A549 (cell line): Measurements from ENCODE around the gene EPS15. TPM values are rescaled to one million over a fixed set of nuclear protein-coding genes. Genes with fewer than 3 reads are reported as not detected.
A peak's percentile ranks its signal among the peaks of the same experiment; 100 is the strongest.

Source experiments
- ATAC-seq, 2 experiments: fragments of 200-7000 bp in 1 of 2; fragments of >200 bp in 1 of 2; cut with Nextera tagmentation in 1 of 2; cut with Tn5 transposase in 1 of 2; 3 replicates each; pipeline versions ENCODE4 v1.8.0 to v1.9.1; 2018 to 2020; ENCODE audit warnings: mild to moderate bottlenecking in 1 of 2, moderate library complexity in 1 of 2
- CTCF ChIA-PET: fragments of 300-600 bp; sonication (Branson Sonifier 250); formaldehyde crosslinking; extraction: SDS; loops from one replicate; lab custom pipeline; 2021; ENCODE audit warnings: antibody characterized with exemption, inconsistent platforms; lab: Yijun Ruan, JAX
- POLR2A ChIA-PET: fragments of 350-600 bp; formaldehyde crosslinking; extraction: SDS; loops from one replicate; lab custom pipeline; 2021; ENCODE audit warnings: antibody characterized with exemption, inconsistent platforms; lab: Yijun Ruan, JAX
- DNase-seq, 2 experiments: peaks; one replicate each; pipeline versions ENCODE4 v3.0.0 to v3.0.0-alpha.2; 2011 to 2016; ENCODE audit warnings: low read depth in 1 of 2, low spot score in 1 of 2
- FAIRE-seq: peaks from 2 replicates; lab custom pipeline; 2011; peaks lifted over from hg19 to GRCh38; lab: Jason Lieb, UNC
- H3K27ac ChIP-seq, 2 experiments: fragments of >200 bp; sonication (Bioruptor Twin); formaldehyde crosslinking; 3 replicates each; pipeline ENCODE4 v1.5.1; 2016 to 2017
- H3K4me1 ChIP-seq: fragments of >200 bp; sonication (Bioruptor Twin); formaldehyde crosslinking; 3 replicates; pipeline ENCODE4 v1.6.1; 2016
- H3K4me2 ChIP-seq: fragments of >200 bp; sonication (Bioruptor Twin); formaldehyde crosslinking; 3 replicates; pipeline ENCODE4 v1.6.1; 2016
- H3K4me3 ChIP-seq: fragments of >200 bp; sonication (Bioruptor Twin); formaldehyde crosslinking; 3 replicates; pipeline ENCODE4 v1.5.1; 2016
- H3K9me3 ChIP-seq: fragments of >200 bp; sonication (Bioruptor Twin); formaldehyde crosslinking; 3 replicates; pipeline ENCODE4 v1.6.1; 2016
- CEBPB ChIP-seq, 2 experiments: fragments of >200 bp in 1 of 2; sonication (Bioruptor Twin) in 1 of 2; formaldehyde crosslinking in 1 of 2; IDR thresholded peaks; 2 replicates each; pipeline ENCODE4 v1.6.1; 2012 to 2016
- ESRRA ChIP-seq: fragments of 150-350 bp; IDR thresholded peaks from 2 replicates; pipeline ENCODE4 v1.6.1; 2014; ENCODE audit warnings: mild to moderate bottlenecking, low read length, borderline replicate concordance
- FOXS1 ChIP-seq: fragments of 250-450 bp; sonication (Bioruptor Pico); IDR thresholded peaks from 2 replicates; pipeline ENCODE4 v1.5.0; 2020; ENCODE audit warnings: mild to moderate bottlenecking, moderate library complexity
- GATA3 ChIP-seq: IDR thresholded peaks from 2 replicates; pipeline ENCODE4 v1.6.1; 2012; ENCODE audit warnings: borderline replicate concordance
- HES2 ChIP-seq: fragments of >200 bp; sonication (Bioruptor Twin); formaldehyde crosslinking; IDR thresholded peaks from 2 replicates; pipeline ENCODE4 v1.6.1; 2016
- HEYL ChIP-seq: fragments of 250-450 bp; sonication (Bioruptor Pico); IDR thresholded peaks from 2 replicates; pipeline ENCODE4 v1.8.0; 2021; ENCODE audit warnings: mild to moderate bottlenecking, moderate library complexity
- JUN ChIP-seq, 2 experiments: fragments of >200 bp; sonication (Bioruptor Twin); formaldehyde crosslinking; IDR thresholded peaks; 2 replicates in 1 of 2; 3 replicates in 1 of 2; pipeline ENCODE4 v1.6.1; 2016 to 2017
- JUNB ChIP-seq: fragments of >200 bp; sonication (Bioruptor Twin); formaldehyde crosslinking; IDR thresholded peaks from 2 replicates; pipeline ENCODE4 v1.6.1; 2016
- KDM5A ChIP-seq: fragments of 200-600 bp; sonication (generic); IDR thresholded peaks from 2 replicates; pipeline ENCODE4 v1.6.1; 2016; ENCODE audit warnings: antibody characterized with exemption, mild to moderate bottlenecking
- MAZ ChIP-seq: fragments of 150-350 bp; IDR thresholded peaks from 2 replicates; pipeline ENCODE4 v1.6.1; 2014; ENCODE audit warnings: antibody characterized with exemption, low read depth, low read length, borderline replicate concordance
- NR3C1 ChIP-seq: fragments of >200 bp; sonication (Bioruptor Twin); formaldehyde crosslinking; IDR thresholded peaks from 3 replicates; pipeline ENCODE4 v1.6.1; 2017
- PHF8 ChIP-seq: fragments of 200-600 bp; sonication (generic); IDR thresholded peaks from 2 replicates; pipeline ENCODE4 v1.6.1; 2016; ENCODE audit warnings: low read depth, mild to moderate bottlenecking, antibody characterized with exemption, moderate library complexity, borderline replicate concordance
- POLR2AphosphoS2 ChIP-seq: conservative IDR thresholded peaks from 2 replicates; pipeline ENCODE4 v1.6.1; 2012; ENCODE audit warnings: low read length, improper control_type of control experiment, inconsistent platforms
- RAD21 ChIP-seq, 2 experiments: fragments of >200 bp in 1 of 2; sonication (Bioruptor Twin) in 1 of 2; formaldehyde crosslinking in 1 of 2; IDR thresholded peaks in 1 of 2; conservative IDR thresholded peaks in 1 of 2; 2 replicates in 1 of 2; 3 replicates in 1 of 2; pipeline ENCODE4 v1.6.1; 2012 to 2018; ENCODE audit warnings: inconsistent platforms in 1 of 2
- RNF2 ChIP-seq: fragments of 200-600 bp; sonication (generic); IDR thresholded peaks from 2 replicates; pipeline ENCODE4 v1.6.1; 2016; ENCODE audit warnings: low read depth, mild to moderate bottlenecking, antibody characterized with exemption, moderate library complexity, borderline replicate concordance
- SMC3 ChIP-seq: fragments of >200 bp; sonication (Bioruptor Twin); formaldehyde crosslinking; IDR thresholded peaks from 3 replicates; pipeline ENCODE4 v1.6.1; 2018; ENCODE audit warnings: inconsistent platforms
- TFCP2L1 ChIP-seq: fragments of 250-450 bp; sonication (Bioruptor Pico); IDR thresholded peaks from 2 replicates; pipeline ENCODE4 v1.5.0; 2021; ENCODE audit warnings: mild to moderate bottlenecking
- TP53 ChIP-seq: fragments of 250-450 bp; sonication (Bioruptor Pico); IDR thresholded peaks from 2 replicates; pipeline ENCODE4 v1.5.0; 2021; ENCODE audit warnings: mild to moderate bottlenecking, moderate library complexity
- ZFP36 ChIP-seq: fragments of 450-650 bp; IDR thresholded peaks from 2 replicates; pipeline ENCODE4 v1.6.1; 2014; ENCODE audit warnings: borderline replicate concordance; ENCODE audit not compliant: partially characterized antibody
- WGBS: methylation state at CpG from one replicate; pipeline ENCODE4 v1.1.6; 2017; ENCODE audit errors: missing lambda C conversion rate; 5-methylcytosine and 5-hydroxymethylcytosine counted together
- polyA plus RNA-seq, 4 experiments: library from polyadenylated mRNA; depleted of rRNA in 3 of 4; stranded (reverse); fragments of >200 nt; fragmentation: RNase III in 1 of 4; extraction: RNeasy Plus Mini Kit Qiagen cat#74134 plus additional on column Dnase treatment in 1 of 4; gene quantifications; 2 replicates in 3 of 4; 3 replicates in 1 of 4; pipeline ENCODE4 v1.2.3, GENCODE V29; 2011 to 2017
- TF ChIP-seq, protein P1 (sequence below): fragments of >200 bp; sonication (Bioruptor Twin); formaldehyde crosslinking; IDR thresholded peaks from 3 replicates; pipeline ENCODE4 v1.6.1; 2016
- TF ChIP-seq, protein P2 (sequence below): IDR thresholded peaks from 2 replicates; pipeline ENCODE4 v1.6.1; 2012
- TF ChIP-seq, protein P3 (sequence below): IDR thresholded peaks from 2 replicates; pipeline ENCODE4 v1.6.1; 2012
- TF ChIP-seq, protein P4 (sequence below): fragments of >200 bp; sonication (Bioruptor Twin); formaldehyde crosslinking; IDR thresholded peaks from 3 replicates; pipeline ENCODE4 v1.5.1; 2016

EPS15 gene
- polyA plus RNA-seq, 2 of the 4 experiments (the other 2 are of a cell fraction) = 10.9 to 35.4 TPM

GRCh38 chr1:51537568-51537967, 18.5 kb upstream of the EPS15 start (continued):
- TF ChIP-seq, protein P1, sequence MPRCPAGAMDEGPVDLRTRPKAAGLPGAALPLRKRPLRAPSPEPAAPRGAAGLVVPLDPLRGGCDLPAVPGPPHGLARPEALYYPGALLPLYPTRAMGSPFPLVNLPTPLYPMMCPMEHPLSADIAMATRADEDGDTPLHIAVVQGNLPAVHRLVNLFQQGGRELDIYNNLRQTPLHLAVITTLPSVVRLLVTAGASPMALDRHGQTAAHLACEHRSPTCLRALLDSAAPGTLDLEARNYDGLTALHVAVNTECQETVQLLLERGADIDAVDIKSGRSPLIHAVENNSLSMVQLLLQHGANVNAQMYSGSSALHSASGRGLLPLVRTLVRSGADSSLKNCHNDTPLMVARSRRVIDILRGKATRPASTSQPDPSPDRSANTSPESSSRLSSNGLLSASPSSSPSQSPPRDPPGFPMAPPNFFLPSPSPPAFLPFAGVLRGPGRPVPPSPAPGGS = no peak
- TF ChIP-seq, protein P2, sequence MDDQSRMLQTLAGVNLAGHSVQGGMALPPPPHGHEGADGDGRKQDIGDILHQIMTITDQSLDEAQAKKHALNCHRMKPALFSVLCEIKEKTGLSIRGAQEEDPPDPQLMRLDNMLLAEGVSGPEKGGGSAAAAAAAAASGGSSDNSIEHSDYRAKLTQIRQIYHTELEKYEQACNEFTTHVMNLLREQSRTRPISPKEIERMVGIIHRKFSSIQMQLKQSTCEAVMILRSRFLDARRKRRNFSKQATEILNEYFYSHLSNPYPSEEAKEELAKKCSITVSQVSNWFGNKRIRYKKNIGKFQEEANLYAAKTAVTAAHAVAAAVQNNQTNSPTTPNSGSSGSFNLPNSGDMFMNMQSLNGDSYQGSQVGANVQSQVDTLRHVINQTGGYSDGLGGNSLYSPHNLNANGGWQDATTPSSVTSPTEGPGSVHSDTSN = no peak
- TF ChIP-seq TP53 (no peak), KDM5A (no peak)
- TF ChIP-seq, protein P3, sequence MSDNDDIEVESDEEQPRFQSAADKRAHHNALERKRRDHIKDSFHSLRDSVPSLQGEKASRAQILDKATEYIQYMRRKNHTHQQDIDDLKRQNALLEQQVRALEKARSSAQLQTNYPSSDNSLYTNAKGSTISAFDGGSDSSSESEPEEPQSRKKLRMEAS = no peak

DNA sequence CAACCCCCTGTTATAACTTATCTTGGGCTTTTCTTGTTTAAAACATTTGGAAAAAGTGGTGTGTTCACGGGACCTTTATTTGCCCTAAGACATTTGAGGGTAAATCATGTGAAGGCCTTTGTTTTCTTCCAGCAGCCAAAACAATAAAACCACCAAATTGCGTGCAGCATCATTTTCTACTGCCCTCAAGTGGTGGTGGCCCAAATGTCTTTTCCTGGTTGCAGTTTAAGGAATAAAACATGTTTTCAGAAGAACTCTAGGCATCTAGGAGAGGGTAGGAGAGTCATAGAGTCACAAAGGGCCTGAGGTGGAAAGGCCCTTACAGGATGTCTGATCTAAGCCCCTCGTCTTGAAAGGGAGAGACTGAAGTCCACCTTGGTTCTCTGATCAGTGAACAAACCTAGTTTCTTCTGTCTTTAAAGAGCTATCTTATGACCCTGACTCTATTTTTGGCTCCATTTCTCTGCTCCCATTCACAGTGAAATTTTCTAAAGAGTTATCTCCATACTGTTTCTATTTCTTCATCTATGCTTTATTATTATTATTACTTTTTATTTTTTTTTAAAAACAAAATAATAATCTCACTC, 16.0 kb upstream of the EPS15 start:
- Histone ChIP-seq H3K4me3 (no peak overlapping the region), H3K4me1 (no peaks in the 10 kb centered on the region), H3K27ac (no peak overlapping the region), H3K4me2 (no peak overlapping the region), H3K9me3 (peaks cover 5% of the 10 kb centered on the region; the same call in 1 of the 3 replicates)
- DNase-seq (peak; percentile 20 to 43), FAIRE-seq (no peak), ATAC-seq (peak; percentile 54 to 78; a peak in 4 of 6 replicates)
- ChIA-PET CTCF (interaction anchor here (0.6 to 2.7 kb wide), 16 partner anchors 9 to 814 kb away, joined by 3 to 11 read pairs (median 4); no protein-coding TSS in a partner anchor), POLR2A (no interaction called here)
- no peak for TF ChIP-seq HES2
- no peak for TF ChIP-seq GATA3
- TF ChIP-seq RAD21 (conservative IDR thresholded peaks at IDR 0.05 in 1 of 2, IDR thresholded peaks at IDR 0.05 in 1 of 2) = peak; percentile 58 to 61
- TF ChIP-seq SMC3 = peak; percentile 59
- TF ChIP-seq, protein P4, sequence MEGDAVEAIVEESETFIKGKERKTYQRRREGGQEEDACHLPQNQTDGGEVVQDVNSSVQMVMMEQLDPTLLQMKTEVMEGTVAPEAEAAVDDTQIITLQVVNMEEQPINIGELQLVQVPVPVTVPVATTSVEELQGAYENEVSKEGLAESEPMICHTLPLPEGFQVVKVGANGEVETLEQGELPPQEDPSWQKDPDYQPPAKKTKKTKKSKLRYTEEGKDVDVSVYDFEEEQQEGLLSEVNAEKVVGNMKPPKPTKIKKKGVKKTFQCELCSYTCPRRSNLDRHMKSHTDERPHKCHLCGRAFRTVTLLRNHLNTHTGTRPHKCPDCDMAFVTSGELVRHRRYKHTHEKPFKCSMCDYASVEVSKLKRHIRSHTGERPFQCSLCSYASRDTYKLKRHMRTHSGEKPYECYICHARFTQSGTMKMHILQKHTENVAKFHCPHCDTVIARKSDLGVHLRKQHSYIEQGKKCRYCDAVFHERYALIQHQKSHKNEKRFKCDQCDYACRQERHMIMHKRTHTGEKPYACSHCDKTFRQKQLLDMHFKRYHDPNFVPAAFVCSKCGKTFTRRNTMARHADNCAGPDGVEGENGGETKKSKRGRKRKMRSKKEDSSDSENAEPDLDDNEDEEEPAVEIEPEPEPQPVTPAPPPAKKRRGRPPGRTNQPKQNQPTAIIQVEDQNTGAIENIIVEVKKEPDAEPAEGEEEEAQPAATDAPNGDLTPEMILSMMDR = peak; percentile 54
- no peak for TF ChIP-seq JUN (IDR thresholded peaks at IDR 0.05)
- 4% methylated on average over 3 of the region's 3 CpGs for whole genome bisulfite sequencing

DNA sequence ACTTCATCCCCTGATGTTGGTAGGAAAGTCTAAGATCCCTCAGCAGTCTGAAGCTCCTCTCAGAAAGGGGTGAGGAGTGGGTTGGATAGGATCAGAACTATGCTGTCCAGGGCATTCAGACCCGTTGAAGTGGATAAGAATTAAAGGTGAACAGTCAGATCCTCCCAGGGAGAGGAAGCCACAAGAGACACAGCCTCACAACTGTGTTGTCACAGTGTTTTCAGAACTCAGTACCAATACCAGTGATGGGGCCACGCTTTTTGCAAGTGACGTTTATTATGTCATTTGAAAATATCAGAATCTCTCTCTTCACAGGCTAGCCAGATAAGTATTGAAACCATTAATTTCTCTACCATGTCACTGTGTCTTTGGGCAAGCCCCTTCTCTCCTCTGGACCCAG, 15.4 kb upstream of the EPS15 start:
- Histone ChIP-seq H3K4me2 (no peak overlapping the region), H3K4me1 (no peaks in the 10 kb centered on the region), H3K27ac (no peak overlapping the region), H3K4me3 (no peak overlapping the region), H3K9me3 (peaks cover 5% of the 10 kb centered on the region; the same call in 1 of the 3 replicates)
- POLR2A ChIA-PET = no interaction called here
- ATAC-seq = peak in 1 of 2 experiments; percentile 22; a peak in 1 of 6 replicates
- no peak for FAIRE-seq
- 67% methylated on average over 3 of the region's 3 CpGs for WGBS
- TF ChIP-seq PHF8 = no peak
- no peak for TF ChIP-seq HEYL (CRISPR knock-in tag)
- TF ChIP-seq ESRRA = no peak
- no peak for TF ChIP-seq MAZ
- no peak for TF ChIP-seq CEBPB (IDR thresholded peaks at IDR 0.05)
- TF ChIP-seq ZFP36 = no peak
- TF ChIP-seq TFCP2L1 (CRISPR knock-in tag) = no peak
- TF ChIP-seq RNF2 = no peak
- no peak for TF ChIP-seq FOXS1 (CRISPR knock-in tag)
- TF ChIP-seq, protein P4 = no peak
- no peak for TF ChIP-seq NR3C1
- TF ChIP-seq KDM5A = no peak
- no peak for TF ChIP-seq POLR2AphosphoS2
- TF ChIP-seq, protein P1 = no peak
- TF ChIP-seq SMC3 = no peak
- no peak for TF ChIP-seq JUNB
- TF ChIP-seq, all 56 proteins: peak for 0
- CTCF ChIA-PET = interaction anchor here (0.7 to 2.7 kb wide), 9 partner anchors 9 to 234 kb away, joined by 3 to 11 read pairs (median 6); partner anchors contain the start of gene EPS15
- no peak for DNase-seq
